HEK293 (cell line): ENCODE data around the gene ZNF665.
"Not testable (repeated sequence)": the region's sequence is repeated elsewhere in the genome, so short reads cannot be mapped to it uniquely, and the experiment has no call there.

Experiments used
- CTCF ChIA-PET: fragments of 350-600 bp; formaldehyde crosslinking; extraction: SDS; loops from one replicate; lab custom pipeline; 2021; ENCODE audit warnings: antibody characterized with exemption; lab: Yijun Ruan, JAX
- POLR2A ChIA-PET: fragments of 300-600 bp; formaldehyde crosslinking; extraction: SDS; loops from one replicate; lab custom pipeline; 2020; ENCODE audit warnings: antibody characterized with exemption, inconsistent platforms; lab: Yijun Ruan, JAX
- H3K27ac ChIP-seq: fragments of 200-500 bp; sonication (Bioruptor generic); 2 replicates; pipeline ENCODE4 v1.5.1; 2014; ENCODE audit warnings: low read depth, low read length, control low read depth, inconsistent platforms; ENCODE audit errors: extremely low read depth
- H3K36me3 ChIP-seq, 2 experiments: fragments of 200-500 bp in 1 of 2; sonication (Bioruptor generic) in 1 of 2; 1 replicate in 1 of 2; 2 replicates in 1 of 2; pipeline ENCODE4 v1.5.1; 2014 to 2017; ENCODE audit warnings: inconsistent platforms in 2 of 2, low read length in 2 of 2; ENCODE audit not compliant: control insufficient read depth in 2 of 2, insufficient read depth in 1 of 2
- H3K4me1 ChIP-seq: fragments of 200-500 bp; sonication (Bioruptor generic); 2 replicates; pipeline ENCODE4 v1.5.1; 2014; ENCODE audit warnings: mild to moderate bottlenecking, low read length, inconsistent platforms; ENCODE audit not compliant: control insufficient read depth, insufficient read depth
- H3K4me3 ChIP-seq: 2 replicates; pipeline ENCODE4 v1.5.1; 2011; ENCODE audit warnings: low read depth, mild to moderate bottlenecking, control low read depth, low read length, moderate library complexity
- H3K9me3 ChIP-seq: fragments of 200-500 bp; sonication (Bioruptor generic); 2 replicates; pipeline ENCODE4 v1.5.1; 2014; ENCODE audit warnings: low read depth, low read length, inconsistent platforms; ENCODE audit not compliant: control insufficient read depth, insufficient read depth
- GLIS1 ChIP-seq: fragments of 450-650 bp; formaldehyde crosslinking; IDR thresholded peaks from 2 replicates; pipeline ENCODE4 v1.5.1; 2016; ENCODE audit warnings: missing biosample characterization, missing genetic modification characterization
- RBAK ChIP-seq: fragments of 450-650 bp; formaldehyde crosslinking; IDR thresholded peaks from 2 replicates; pipeline ENCODE4 v1.5.1; 2016; ENCODE audit warnings: missing biosample characterization, missing genetic modification characterization
- ZFP37 ChIP-seq: fragments of 450-650 bp; formaldehyde crosslinking; IDR thresholded peaks from 2 replicates; pipeline ENCODE4 v1.5.1; 2016; ENCODE audit warnings: missing biosample characterization, missing genetic modification characterization
- ZNF175 ChIP-seq: fragments of 450-650 bp; formaldehyde crosslinking; IDR thresholded peaks from 2 replicates; pipeline ENCODE4 v1.5.1; 2016; ENCODE audit warnings: missing biosample characterization, missing genetic modification characterization
- ZNF354C ChIP-seq: fragments of 450-650 bp; formaldehyde crosslinking; IDR thresholded peaks from 2 replicates; pipeline ENCODE4 v1.5.1; 2016; ENCODE audit warnings: missing biosample characterization, missing genetic modification characterization, low read depth, borderline replicate concordance
- ZNF37A ChIP-seq: fragments of 450-650 bp; IDR thresholded peaks from 2 replicates; pipeline ENCODE4 v1.5.1; 2018; ENCODE audit warnings: missing biosample characterization, missing genetic modification characterization
- ZNF555 ChIP-seq: fragments of 450-650 bp; formaldehyde crosslinking; conservative IDR thresholded peaks from 2 replicates; pipeline ENCODE4 v1.5.1; 2017; ENCODE audit warnings: missing biosample characterization, mild to moderate bottlenecking, missing genetic modification characterization, inconsistent platforms
- ZNF747 ChIP-seq: fragments of 450-650 bp; formaldehyde crosslinking; IDR thresholded peaks from 2 replicates; pipeline ENCODE4 v1.5.1; 2016; ENCODE audit warnings: missing biosample characterization, missing genetic modification characterization
- ZNF785 ChIP-seq: fragments of 450-650 bp; formaldehyde crosslinking; IDR thresholded peaks from 2 replicates; pipeline ENCODE4 v1.5.1; 2016; ENCODE audit warnings: missing biosample characterization, missing genetic modification characterization
- ZNF791 ChIP-seq: fragments of 450-650 bp; formaldehyde crosslinking; IDR thresholded peaks from 2 replicates; pipeline ENCODE4 v1.5.1; 2016; ENCODE audit warnings: missing biosample characterization, missing genetic modification characterization
- ZNF830 ChIP-seq: fragments of 450-650 bp; IDR thresholded peaks from 2 replicates; pipeline ENCODE4 v1.5.0; 2018; ENCODE audit warnings: missing biosample characterization, missing genetic modification characterization, low read depth, mild to moderate bottlenecking, moderate library complexity
- ZNF843 ChIP-seq: fragments of 450-650 bp; formaldehyde crosslinking; IDR thresholded peaks from 2 replicates; pipeline ENCODE4 v1.5.1; 2016; ENCODE audit warnings: missing biosample characterization, missing genetic modification characterization
- ZSCAN23 ChIP-seq: fragments of 450-650 bp; formaldehyde crosslinking; IDR thresholded peaks from 2 replicates; pipeline ENCODE4 v1.5.1; 2016; ENCODE audit warnings: missing biosample characterization, missing genetic modification characterization
- TF ChIP-seq, protein P1 (sequence below): fragments of 450-650 bp; IDR thresholded peaks from 2 replicates; pipeline ENCODE4 v1.5.1; 2018; ENCODE audit warnings: missing biosample characterization, mild to moderate bottlenecking, missing genetic modification characterization
- TF ChIP-seq, protein P2 (sequence below): fragments of 450-650 bp; formaldehyde crosslinking; IDR thresholded peaks from 2 replicates; pipeline ENCODE4 v1.5.1; 2016; ENCODE audit warnings: missing biosample characterization, missing genetic modification characterization
- TF ChIP-seq, protein P3 (sequence below): fragments of 450-650 bp; formaldehyde crosslinking; IDR thresholded peaks from 2 replicates; pipeline ENCODE4 v1.5.1; 2016; ENCODE audit warnings: missing biosample characterization, missing genetic modification characterization
- TF ChIP-seq, protein P4 (sequence below): fragments of 450-650 bp; formaldehyde crosslinking; IDR thresholded peaks from 2 replicates; pipeline ENCODE4 v1.5.0; 2017; ENCODE audit warnings: missing biosample characterization, missing genetic modification characterization, borderline replicate concordance
- TF ChIP-seq, protein P5 (sequence below): fragments of 450-650 bp; formaldehyde crosslinking; IDR thresholded peaks from 2 replicates; pipeline ENCODE4 v1.5.1; 2016; ENCODE audit warnings: missing biosample characterization, missing genetic modification characterization, borderline replicate concordance

The ZNF665 gene

DNA sequence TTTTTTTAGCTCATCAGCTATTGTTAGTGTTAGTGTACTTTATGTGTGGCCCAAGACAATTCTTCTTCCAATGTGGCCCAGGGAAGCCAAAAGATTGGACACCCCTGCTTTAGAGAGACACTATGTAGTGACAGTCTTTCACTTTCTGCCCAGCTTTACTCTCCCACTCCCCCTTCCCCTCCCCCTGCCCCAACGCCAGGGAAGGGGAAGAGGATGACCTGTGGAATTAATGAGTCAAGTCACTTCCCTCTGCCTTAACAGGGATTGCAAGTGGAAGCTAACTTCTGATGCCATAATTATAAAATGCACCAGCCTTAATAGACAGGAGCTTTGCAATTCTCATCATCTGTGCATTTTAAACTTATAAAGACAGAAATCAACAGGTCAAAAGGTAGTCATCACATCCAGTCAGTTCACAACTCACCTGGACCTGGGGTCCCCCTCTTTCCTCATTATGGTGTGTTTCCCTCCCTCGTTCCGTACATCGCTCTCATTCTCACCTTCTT is 62.0 kb downstream of the ZNF665 start:
- no peak overlapping the region for H3K4me3 ChIP-seq
- ChIA-PET CTCF (no interaction called here), POLR2A (no interaction called here)
- no peak overlapping the region for H3K27ac ChIP-seq
- no peaks in the 10 kb centered on the region for H3K4me1 ChIP-seq
- no peaks in the 10 kb centered on the region for H3K36me3 ChIP-seq
- no peak for TF ChIP-seq GLIS1
- TF ChIP-seq ZNF555 (tag by site-specific recombination): no peak
- no peak for TF ChIP-seq ZNF175 (tag by site-specific recombination)
- TF ChIP-seq, protein P1, sequence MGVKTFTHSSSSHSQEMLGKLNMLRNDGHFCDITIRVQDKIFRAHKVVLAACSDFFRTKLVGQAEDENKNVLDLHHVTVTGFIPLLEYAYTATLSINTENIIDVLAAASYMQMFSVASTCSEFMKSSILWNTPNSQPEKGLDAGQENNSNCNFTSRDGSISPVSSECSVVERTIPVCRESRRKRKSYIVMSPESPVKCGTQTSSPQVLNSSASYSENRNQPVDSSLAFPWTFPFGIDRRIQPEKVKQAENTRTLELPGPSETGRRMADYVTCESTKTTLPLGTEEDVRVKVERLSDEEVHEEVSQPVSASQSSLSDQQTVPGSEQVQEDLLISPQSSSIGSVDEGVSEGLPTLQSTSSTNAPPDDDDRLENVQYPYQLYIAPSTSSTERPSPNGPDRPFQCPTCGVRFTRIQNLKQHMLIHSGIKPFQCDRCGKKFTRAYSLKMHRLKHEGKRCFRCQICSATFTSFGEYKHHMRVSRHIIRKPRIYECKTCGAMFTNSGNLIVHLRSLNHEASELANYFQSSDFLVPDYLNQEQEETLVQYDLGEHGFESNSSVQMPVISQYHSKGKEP (tag by site-specific recombination): no peak
- TF ChIP-seq RBAK (tag by site-specific recombination): no peak
- TF ChIP-seq ZNF843 (tag by site-specific recombination): no peak
- TF ChIP-seq, protein P2, sequence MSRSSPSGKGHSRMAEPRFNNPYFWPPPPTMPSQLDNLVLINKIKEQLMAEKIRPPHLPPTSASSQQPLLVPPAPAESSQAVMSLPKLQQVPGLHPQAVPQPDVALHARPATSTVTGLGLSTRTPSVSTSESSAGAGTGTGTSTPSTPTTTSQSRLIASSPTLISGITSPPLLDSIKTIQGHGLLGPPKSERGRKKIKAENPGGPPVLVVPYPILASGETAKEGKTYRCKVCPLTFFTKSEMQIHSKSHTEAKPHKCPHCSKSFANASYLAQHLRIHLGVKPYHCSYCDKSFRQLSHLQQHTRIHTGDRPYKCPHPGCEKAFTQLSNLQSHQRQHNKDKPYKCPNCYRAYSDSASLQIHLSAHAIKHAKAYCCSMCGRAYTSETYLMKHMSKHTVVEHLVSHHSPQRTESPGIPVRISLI (tag by site-specific recombination): no peak
- TF ChIP-seq, protein P3, sequence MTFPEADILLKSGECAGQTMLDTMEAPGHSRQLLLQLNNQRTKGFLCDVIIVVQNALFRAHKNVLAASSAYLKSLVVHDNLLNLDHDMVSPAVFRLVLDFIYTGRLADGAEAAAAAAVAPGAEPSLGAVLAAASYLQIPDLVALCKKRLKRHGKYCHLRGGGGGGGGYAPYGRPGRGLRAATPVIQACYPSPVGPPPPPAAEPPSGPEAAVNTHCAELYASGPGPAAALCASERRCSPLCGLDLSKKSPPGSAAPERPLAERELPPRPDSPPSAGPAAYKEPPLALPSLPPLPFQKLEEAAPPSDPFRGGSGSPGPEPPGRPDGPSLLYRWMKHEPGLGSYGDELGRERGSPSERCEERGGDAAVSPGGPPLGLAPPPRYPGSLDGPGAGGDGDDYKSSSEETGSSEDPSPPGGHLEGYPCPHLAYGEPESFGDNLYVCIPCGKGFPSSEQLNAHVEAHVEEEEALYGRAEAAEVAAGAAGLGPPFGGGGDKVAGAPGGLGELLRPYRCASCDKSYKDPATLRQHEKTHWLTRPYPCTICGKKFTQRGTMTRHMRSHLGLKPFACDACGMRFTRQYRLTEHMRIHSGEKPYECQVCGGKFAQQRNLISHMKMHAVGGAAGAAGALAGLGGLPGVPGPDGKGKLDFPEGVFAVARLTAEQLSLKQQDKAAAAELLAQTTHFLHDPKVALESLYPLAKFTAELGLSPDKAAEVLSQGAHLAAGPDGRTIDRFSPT (tag by site-specific recombination): no peak
- no peak for TF ChIP-seq ZNF830 (tag by site-specific recombination)
- TF ChIP-seq ZNF37A (tag by site-specific recombination): no peak
- TF ChIP-seq ZNF785 (tag by site-specific recombination): no peak
- no peak for TF ChIP-seq ZNF791 (tag by site-specific recombination)
- H3K9me3 ChIP-seq: no peaks in the 10 kb centered on the region; the same call in 1 of the 2 replicates

DNA sequence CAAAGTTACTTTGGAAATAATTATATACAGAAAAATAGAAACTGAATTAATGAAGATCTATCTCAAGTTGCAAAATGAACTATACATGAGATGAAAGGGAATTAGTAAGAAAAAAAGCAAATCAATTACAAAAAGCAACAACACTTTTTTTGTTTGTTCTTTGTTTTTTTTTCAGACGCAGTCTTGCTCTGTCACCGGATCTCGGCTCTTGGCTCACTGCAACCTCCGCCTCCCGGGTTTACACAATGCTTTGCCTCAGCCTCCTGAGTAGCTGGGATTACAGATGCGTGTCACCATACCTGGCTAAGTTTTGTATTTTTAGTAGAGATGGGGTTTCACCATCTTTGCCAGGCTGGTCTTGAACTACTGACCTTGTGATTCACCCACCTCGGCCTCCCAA is 62.7 kb downstream of the ZNF665 start:
- TF ChIP-seq ZSCAN23 (no peak), ZNF354C (no peak), ZFP37 (tag by site-specific recombination) (no peak), ZNF747 (tag by site-specific recombination) (no peak)
- TF ChIP-seq, protein P4, sequence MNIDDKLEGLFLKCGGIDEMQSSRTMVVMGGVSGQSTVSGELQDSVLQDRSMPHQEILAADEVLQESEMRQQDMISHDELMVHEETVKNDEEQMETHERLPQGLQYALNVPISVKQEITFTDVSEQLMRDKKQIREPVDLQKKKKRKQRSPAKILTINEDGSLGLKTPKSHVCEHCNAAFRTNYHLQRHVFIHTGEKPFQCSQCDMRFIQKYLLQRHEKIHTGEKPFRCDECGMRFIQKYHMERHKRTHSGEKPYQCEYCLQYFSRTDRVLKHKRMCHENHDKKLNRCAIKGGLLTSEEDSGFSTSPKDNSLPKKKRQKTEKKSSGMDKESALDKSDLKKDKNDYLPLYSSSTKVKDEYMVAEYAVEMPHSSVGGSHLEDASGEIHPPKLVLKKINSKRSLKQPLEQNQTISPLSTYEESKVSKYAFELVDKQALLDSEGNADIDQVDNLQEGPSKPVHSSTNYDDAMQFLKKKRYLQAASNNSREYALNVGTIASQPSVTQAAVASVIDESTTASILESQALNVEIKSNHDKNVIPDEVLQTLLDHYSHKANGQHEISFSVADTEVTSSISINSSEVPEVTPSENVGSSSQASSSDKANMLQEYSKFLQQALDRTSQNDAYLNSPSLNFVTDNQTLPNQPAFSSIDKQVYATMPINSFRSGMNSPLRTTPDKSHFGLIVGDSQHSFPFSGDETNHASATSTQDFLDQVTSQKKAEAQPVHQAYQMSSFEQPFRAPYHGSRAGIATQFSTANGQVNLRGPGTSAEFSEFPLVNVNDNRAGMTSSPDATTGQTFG: no peak
- TF ChIP-seq, protein P5, sequence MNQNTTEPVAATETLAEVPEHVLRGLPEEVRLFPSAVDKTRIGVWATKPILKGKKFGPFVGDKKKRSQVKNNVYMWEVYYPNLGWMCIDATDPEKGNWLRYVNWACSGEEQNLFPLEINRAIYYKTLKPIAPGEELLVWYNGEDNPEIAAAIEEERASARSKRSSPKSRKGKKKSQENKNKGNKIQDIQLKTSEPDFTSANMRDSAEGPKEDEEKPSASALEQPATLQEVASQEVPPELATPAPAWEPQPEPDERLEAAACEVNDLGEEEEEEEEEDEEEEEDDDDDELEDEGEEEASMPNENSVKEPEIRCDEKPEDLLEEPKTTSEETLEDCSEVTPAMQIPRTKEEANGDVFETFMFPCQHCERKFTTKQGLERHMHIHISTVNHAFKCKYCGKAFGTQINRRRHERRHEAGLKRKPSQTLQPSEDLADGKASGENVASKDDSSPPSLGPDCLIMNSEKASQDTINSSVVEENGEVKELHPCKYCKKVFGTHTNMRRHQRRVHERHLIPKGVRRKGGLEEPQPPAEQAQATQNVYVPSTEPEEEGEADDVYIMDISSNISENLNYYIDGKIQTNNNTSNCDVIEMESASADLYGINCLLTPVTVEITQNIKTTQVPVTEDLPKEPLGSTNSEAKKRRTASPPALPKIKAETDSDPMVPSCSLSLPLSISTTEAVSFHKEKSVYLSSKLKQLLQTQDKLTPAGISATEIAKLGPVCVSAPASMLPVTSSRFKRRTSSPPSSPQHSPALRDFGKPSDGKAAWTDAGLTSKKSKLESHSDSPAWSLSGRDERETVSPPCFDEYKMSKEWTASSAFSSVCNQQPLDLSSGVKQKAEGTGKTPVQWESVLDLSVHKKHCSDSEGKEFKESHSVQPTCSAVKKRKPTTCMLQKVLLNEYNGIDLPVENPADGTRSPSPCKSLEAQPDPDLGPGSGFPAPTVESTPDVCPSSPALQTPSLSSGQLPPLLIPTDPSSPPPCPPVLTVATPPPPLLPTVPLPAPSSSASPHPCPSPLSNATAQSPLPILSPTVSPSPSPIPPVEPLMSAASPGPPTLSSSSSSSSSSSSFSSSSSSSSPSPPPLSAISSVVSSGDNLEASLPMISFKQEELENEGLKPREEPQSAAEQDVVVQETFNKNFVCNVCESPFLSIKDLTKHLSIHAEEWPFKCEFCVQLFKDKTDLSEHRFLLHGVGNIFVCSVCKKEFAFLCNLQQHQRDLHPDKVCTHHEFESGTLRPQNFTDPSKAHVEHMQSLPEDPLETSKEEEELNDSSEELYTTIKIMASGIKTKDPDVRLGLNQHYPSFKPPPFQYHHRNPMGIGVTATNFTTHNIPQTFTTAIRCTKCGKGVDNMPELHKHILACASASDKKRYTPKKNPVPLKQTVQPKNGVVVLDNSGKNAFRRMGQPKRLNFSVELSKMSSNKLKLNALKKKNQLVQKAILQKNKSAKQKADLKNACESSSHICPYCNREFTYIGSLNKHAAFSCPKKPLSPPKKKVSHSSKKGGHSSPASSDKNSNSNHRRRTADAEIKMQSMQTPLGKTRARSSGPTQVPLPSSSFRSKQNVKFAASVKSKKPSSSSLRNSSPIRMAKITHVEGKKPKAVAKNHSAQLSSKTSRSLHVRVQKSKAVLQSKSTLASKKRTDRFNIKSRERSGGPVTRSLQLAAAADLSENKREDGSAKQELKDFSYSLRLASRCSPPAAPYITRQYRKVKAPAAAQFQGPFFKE: no peak
- ChIA-PET POLR2A (no interaction called here), CTCF (no interaction called here)
- no peaks in the 10 kb centered on the region; the same call in 1 of the 2 replicates for H3K9me3 ChIP-seq
- no peak overlapping the region for H3K27ac ChIP-seq
- H3K4me1 ChIP-seq: no peaks in the 10 kb centered on the region
- H3K36me3 ChIP-seq: no peaks in the 10 kb centered on the region
- H3K4me3 ChIP-seq: no peak overlapping the region

DNA sequence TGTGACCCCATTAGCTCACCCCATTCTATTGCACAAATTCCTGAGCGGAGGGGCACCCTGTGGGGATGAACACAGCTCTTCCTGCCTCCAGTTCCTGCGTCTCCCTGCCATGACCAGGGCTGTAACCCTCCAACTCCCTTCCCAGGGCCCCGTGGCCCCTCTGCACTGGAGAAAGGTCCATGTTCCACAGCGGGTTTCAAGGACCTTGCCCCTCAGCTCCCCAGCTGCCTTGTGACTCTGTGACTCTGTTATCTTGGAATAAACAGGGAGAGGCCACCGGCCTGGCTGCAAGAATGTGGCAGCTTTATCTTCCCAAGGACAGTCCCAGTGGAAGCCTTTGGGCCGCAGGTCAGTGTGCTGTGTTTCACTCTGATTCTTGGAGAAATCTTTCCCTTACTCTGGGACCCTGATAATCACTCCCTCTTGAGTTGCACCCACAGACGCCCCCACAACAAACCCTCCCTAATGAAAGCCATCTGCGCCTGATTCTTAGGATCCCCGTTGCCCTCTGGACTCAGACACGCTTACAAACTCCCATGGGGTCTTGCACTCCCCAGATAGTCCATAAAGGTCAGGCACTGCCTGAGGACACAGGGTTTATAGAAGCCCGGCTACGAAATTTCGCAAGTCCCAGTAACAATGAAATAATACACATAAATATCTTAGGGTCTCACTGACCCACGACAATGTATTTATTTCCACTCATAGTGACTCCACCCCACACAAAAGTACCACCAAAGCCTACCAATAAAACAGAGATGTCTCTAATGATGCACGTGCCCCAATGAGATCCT is 66.2 kb downstream of the ZNF665 start:
- H3K4me1 ChIP-seq, CTCF ChIA-PET, H3K4me3 ChIP-seq, POLR2A ChIA-PET, H3K9me3 ChIP-seq, H3K27ac ChIP-seq, H3K36me3 ChIP-seq: not testable (repeated sequence)
